Skeletal muscle tissue (tissue), 4 donors: ENCODE data around the gene PTGER1. TPM values are rescaled to one million over a fixed set of nuclear protein-coding genes. Genes with fewer than 3 reads are reported as not detected.

Source experiments
- H3K27ac ChIP-seq: one replicate; pipeline ENCODE4 v1.7.0; 2013; ENCODE audit warnings: mild to moderate bottlenecking, low read depth, low read length, inconsistent platforms
- H3K27me3 ChIP-seq, 3 donors: one replicate each; pipeline ENCODE4 v1.7.0; 2013; ENCODE audit warnings: low read length in 3 of 3; ENCODE audit not compliant: control insufficient read depth in 3 of 3, insufficient read depth in 3 of 3
- H3K36me3 ChIP-seq, 3 donors: one replicate each; pipeline ENCODE4 v1.7.0; 2013; ENCODE audit warnings: low read length in 3 of 3; ENCODE audit not compliant: control insufficient read depth in 3 of 3, insufficient read depth in 3 of 3
- H3K4me1 ChIP-seq, 3 donors: one replicate each; pipeline ENCODE4 v1.7.0; 2013; ENCODE audit warnings: low read length in 3 of 3, mild to moderate bottlenecking in 3 of 3; ENCODE audit not compliant: control insufficient read depth in 3 of 3, insufficient read depth in 3 of 3
- H3K4me3 ChIP-seq, 3 donors: one replicate each; pipeline ENCODE4 v1.7.0; 2013; ENCODE audit warnings: low read length in 3 of 3
- H3K9ac ChIP-seq, 3 donors: one replicate each; pipeline ENCODE4 v1.7.0; 2013; ENCODE audit warnings: low read length in 3 of 3, mild to moderate bottlenecking in 3 of 3, moderate library complexity in 2 of 3, low read depth in 1 of 3
- H3K9me3 ChIP-seq, 3 donors: one replicate each; pipeline ENCODE4 v1.7.0; 2013; ENCODE audit warnings: low read length in 3 of 3; ENCODE audit not compliant: control insufficient read depth in 3 of 3
- total RNA-seq: library from RNA; depleted of rRNA; stranded (reverse); fragments of >200 nt; gene quantifications from one replicate; pipeline ENCODE4 v1.2.3, GENCODE V29; 2014
- donor health status: Osteomylitis.

Gene PTGER1
- not detected for total RNA-seq

- H3K27ac ChIP-seq = no peak within 1 kb of the TSS
- peaks cover 20 to 24% (median 24%) of the 10 kb centered on the region in 3 donors for H3K36me3 ChIP-seq
- peaks cover 5 to 26% (median 13%) of the 10 kb centered on the region in 3 donors for H3K4me1 ChIP-seq
- no peak within 1 kb of the TSS for H3K4me3 ChIP-seq
- no peaks in the 10 kb centered on the region for H3K9me3 ChIP-seq
- peaks cover 16 to 58% (median 26%) of the 10 kb centered on the region in 3 donors for H3K27me3 ChIP-seq
- no peak within 1 kb of the TSS for H3K9ac ChIP-seq
Measured at GRCh38 chr19:14475251-14476073, at the start of gene PTGER1. TSS of gene PTGER1 (minus strand) at chr19:14475354. CDS start at chr19:14474320, 1,034 bp downstream.

GRCh38 chr19:14520543-14520942, 45.4 kb upstream of the PTGER1 start:
- H3K27ac ChIP-seq = peak overlapping the region; percentile 96
- peaks cover 20 to 37% (median 28%) of the 10 kb centered on the region in 3 donors for H3K4me1 ChIP-seq
- no peak overlapping the region for H3K4me3 ChIP-seq
- H3K36me3 ChIP-seq = peaks cover 10 to 16% (median 14%) of the 10 kb centered on the region in 3 donors
- H3K9me3 ChIP-seq = no peaks in the 10 kb centered on the region
- H3K9ac ChIP-seq = no peak overlapping the region
- no peaks in the 10 kb centered on the region for H3K27me3 ChIP-seq

- Histone ChIP-seq H3K36me3 (peaks cover 16 to 21% (median 20%) of the 10 kb centered on the region in 3 donors), H3K9ac (peak overlapping the region in 1 of 3 donors; percentile 83), H3K27ac (peak overlapping the region; percentile 96), H3K27me3 (no peaks in the 10 kb centered on the region), H3K4me3 (no peak overlapping the region), H3K4me1 (peaks cover 26 to 43% (median 34%) of the 10 kb centered on the region in 3 donors), H3K9me3 (no peaks in the 10 kb centered on the region)
Measured at GRCh38 chr19:14519860-14520407, 44.8 kb upstream of the PTGER1 start.

DNA sequence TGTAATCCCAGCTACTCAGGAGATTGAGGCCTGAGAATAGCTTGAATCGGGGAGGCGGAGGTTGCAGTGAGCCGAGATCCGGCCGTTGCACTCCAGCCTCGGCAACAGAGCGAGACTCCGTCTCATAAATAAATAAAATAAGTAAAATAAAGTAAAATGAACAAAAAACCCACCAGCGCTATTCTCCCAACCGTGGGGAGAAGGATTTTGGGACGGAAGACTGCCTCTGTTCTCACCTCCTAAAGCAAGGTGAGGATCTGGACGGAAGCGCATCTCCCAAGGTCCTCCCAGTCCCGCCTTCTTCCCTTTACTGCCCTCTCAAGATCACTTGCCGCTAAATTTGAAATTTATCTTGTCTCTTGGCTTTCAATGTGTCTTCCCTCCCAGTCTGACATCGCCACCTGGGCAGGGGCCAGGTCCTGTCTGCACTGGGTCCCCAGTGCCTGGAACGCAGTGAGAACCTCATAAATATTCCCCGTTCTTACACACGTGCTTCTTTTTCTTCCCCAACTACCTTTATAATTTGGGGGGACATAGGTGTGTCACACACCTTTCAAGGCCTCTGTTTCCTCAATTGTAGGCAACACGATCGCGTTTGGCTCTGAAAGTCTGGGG, 44.2 kb upstream of the PTGER1 start:
- Histone ChIP-seq H3K4me3 (peak overlapping the region in 1 of 3 donors; percentile 30), H3K36me3 (peaks cover 22 to 26% (median 25%) of the 10 kb centered on the region in 3 donors), H3K9me3 (no peaks in the 10 kb centered on the region), H3K27me3 (no peaks in the 10 kb centered on the region), H3K27ac (peak overlapping the region; percentile 96), H3K9ac (peak overlapping the region in 2 of 3 donors; percentile 74 to 83), H3K4me1 (peaks cover 32 to 49% (median 40%) of the 10 kb centered on the region in 3 donors)

- peaks cover 25 to 33% (median 31%) of the 10 kb centered on the region in 3 donors for H3K36me3 ChIP-seq
- H3K9me3 ChIP-seq = no peaks in the 10 kb centered on the region
- no peaks in the 10 kb centered on the region for H3K27me3 ChIP-seq
- H3K4me1 ChIP-seq = peaks cover 40 to 52% (median 47%) of the 10 kb centered on the region in 3 donors
- H3K9ac ChIP-seq = peak within 1 kb of the TSS; percentile 97 to 100 (median 99)
- H3K27ac ChIP-seq = peak within 1 kb of the TSS; percentile 99
- H3K4me3 ChIP-seq = peak within 1 kb of the TSS; percentile 89 to 96 (median 95)
Measured at GRCh38 chr19:14517840-14518505, 42.8 kb upstream of the PTGER1 start, which contains the start of gene DNAJB1. TSS of gene DNAJB1 (minus strand) at chr19:14518397. CDS start at chr19:14518349, 48 bp downstream.

DNA sequence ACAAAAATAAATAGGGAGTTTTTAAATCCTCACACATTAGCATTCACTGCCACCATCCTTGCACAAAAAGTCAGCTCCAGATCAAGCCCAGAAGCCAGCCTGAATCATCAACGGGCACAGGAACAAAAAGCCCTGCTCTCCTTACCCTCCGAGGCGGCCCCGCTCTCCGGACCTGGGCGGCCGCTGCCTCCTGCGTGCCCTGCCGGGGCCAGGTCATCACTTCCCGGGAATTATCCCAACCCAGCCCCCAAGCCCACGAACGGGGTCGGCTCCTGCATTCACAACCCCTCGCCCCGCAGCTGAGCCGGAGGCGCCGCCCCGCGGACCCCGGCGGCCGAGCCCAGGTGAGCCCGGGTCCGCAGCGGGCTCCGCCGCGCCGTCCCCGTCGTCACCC, 42.3 kb upstream of the PTGER1 start:
- peaks cover 40 to 52% (median 50%) of the 10 kb centered on the region in 3 donors for H3K4me1 ChIP-seq

DNA sequence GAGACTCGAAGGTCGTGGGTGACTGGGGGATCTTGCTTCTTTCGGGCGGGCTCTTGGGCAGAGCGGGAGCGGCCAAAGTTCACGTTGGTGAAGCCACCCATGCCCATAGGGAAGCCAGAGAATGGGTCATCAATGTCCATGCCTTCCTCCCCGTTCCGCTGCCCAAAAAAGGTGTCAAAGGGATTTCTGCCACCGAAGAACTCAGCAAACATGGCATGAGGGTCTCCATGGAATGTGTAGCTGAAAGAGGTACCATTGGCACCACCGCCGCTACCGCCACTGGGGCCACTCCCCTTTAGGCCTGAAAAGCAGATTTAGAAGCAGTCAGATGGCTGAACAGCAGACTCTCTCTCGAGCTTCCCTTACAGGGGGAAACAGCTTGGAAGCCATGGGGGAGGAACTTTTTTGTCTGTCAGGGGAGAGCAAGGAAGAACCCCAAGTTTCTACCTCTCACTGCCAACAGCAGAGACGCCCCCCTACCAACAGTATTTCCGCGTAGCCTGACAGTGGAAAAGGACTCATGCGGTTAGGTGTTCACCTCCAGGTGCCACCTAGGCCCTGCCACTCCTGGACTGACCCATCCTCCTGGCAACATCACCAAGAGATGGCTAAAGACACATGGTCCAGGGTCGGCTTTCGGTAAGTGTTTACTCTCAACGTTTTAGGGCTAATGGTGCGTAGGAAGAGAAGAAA, 41.7 kb upstream of the PTGER1 start:
- Histone ChIP-seq H3K4me3 (peak overlapping the region; percentile 79 to 96 (median 95)), H3K9ac (peak overlapping the region; percentile 80 to 100 (median 99)), H3K27me3 (no peaks in the 10 kb centered on the region), H3K9me3 (no peaks in the 10 kb centered on the region), H3K36me3 (peaks cover 25 to 31% (median 31%) of the 10 kb centered on the region in 3 donors), H3K4me1 (peaks cover 40 to 52% (median 50%) of the 10 kb centered on the region in 3 donors), H3K27ac (peak overlapping the region; percentile 99)

More for the DNA sequence above, 42.3 kb upstream of the PTGER1 start:
- peak overlapping the region; percentile 80 to 100 (median 99) for H3K9ac ChIP-seq
- H3K27ac ChIP-seq = peak overlapping the region; percentile 99
- H3K9me3 ChIP-seq = no peaks in the 10 kb centered on the region
- peaks cover 25 to 33% (median 31%) of the 10 kb centered on the region in 3 donors for H3K36me3 ChIP-seq
- no peaks in the 10 kb centered on the region for H3K27me3 ChIP-seq
- peak overlapping the region; percentile 79 to 96 (median 95) for H3K4me3 ChIP-seq

- Histone ChIP-seq H3K27me3 (no peaks in the 10 kb centered on the region), H3K4me3 (peak overlapping the region; percentile 79 to 96 (median 95)), H3K36me3 (peaks cover 25 to 31% (median 30%) of the 10 kb centered on the region in 3 donors), H3K4me1 (peaks cover 40 to 52% (median 50%) of the 10 kb centered on the region in 3 donors), H3K27ac (no peak overlapping the region), H3K9me3 (no peaks in the 10 kb centered on the region), H3K9ac (peak overlapping the region; percentile 54 to 99 (median 80))
Measured at GRCh38 chr19:14516048-14516534, 40.9 kb upstream of the PTGER1 start.
